HG03378 (cell line): ENCODE results near the gene ADAMTS4.
"Not testable (repeated sequence)": the region's sequence is repeated elsewhere in the genome, so short reads cannot be mapped to it uniquely, and the experiment has no call there.

Experiments used
- ATAC-seq: cut with Tn5 transposase; IDR thresholded peaks from one replicate; pipeline ENCODE4 v1.9.1; 2021; ENCODE audit warnings: mild to moderate bottlenecking, moderate library complexity; ENCODE audit not compliant: unreplicated experiment

The ADAMTS4 gene

GRCh38 chr1:161198897-161199431 is at the start of gene ADAMTS4:
ADAMTS4 (minus strand) TSS chr1:161199054; CDS start chr1:161198627, 427 bp downstream.
- ATAC-seq = no peak

GRCh38 chr1:161244888-161245287 is 46.0 kb upstream of the ADAMTS4 start:
- ATAC-seq = no peak

- ATAC-seq = no peak
Measured at GRCh38 chr1:161242313-161242712, 43.5 kb upstream of the ADAMTS4 start.

GRCh38 chr1:161241682-161242081 is 42.8 kb upstream of the ADAMTS4 start:
- ATAC-seq = no peak

- no peak for ATAC-seq
Measured at GRCh38 chr1:161238039-161238473, 39.2 kb upstream of the ADAMTS4 start, which contains the start of gene NR1I3. NR1I3 (minus strand) TSS chr1:161238203; CDS start chr1:161236565, 1,638 bp downstream.

GRCh38 chr1:161235957-161236775 is 37.3 kb upstream of the ADAMTS4 start:
- no peak for ATAC-seq

GRCh38 chr1:161233102-161233501 is 34.2 kb upstream of the ADAMTS4 start:
- no peak for ATAC-seq

GRCh38 chr1:161230762-161231161 is 31.9 kb upstream of the ADAMTS4 start:
- no peak for ATAC-seq

- ATAC-seq = no peak
Measured at GRCh38 chr1:161229896-161230295, 31.0 kb upstream of the ADAMTS4 start.

- ATAC-seq = no peak
Measured at GRCh38 chr1:161228032-161228431, 29.2 kb upstream of the ADAMTS4 start.

GRCh38 chr1:161227196-161227871 is 28.5 kb upstream of the ADAMTS4 start:
- ATAC-seq = peak; percentile 39

- ATAC-seq = no peak
Measured at GRCh38 chr1:161226759-161227158, 27.9 kb upstream of the ADAMTS4 start.

- ATAC-seq = no peak
Measured at GRCh38 chr1:161226320-161226711, 27.5 kb upstream of the ADAMTS4 start.

- peak; percentile 89 for ATAC-seq
Measured at GRCh38 chr1:161225534-161226319, 26.9 kb upstream of the ADAMTS4 start, which contains the start of gene TOMM40L. TOMM40L (plus strand) TSS chr1:161226060; CDS start chr1:161226490, 430 bp downstream.

GRCh38 chr1:161225178-161225533 is 26.3 kb upstream of the ADAMTS4 start:
- ATAC-seq = no peak

- ATAC-seq = not testable (repeated sequence)
Measured at GRCh38 chr1:161224695-161225087, 25.8 kb upstream of the ADAMTS4 start.

GRCh38 chr1:161223805-161224694 is 25.2 kb upstream of the ADAMTS4 start:
- ATAC-seq = no peak

- no peak for ATAC-seq
Measured at GRCh38 chr1:161222175-161223019, 23.5 kb upstream of the ADAMTS4 start.

- no peak for ATAC-seq
Measured at GRCh38 chr1:161220002-161220401, 21.1 kb upstream of the ADAMTS4 start.
